Head of caudate nucleus (tissue), 42 donors: ENCODE measurements around the gene CEMIP2.
A peak's percentile ranks its signal among the peaks of the same experiment; 100 is the strongest.

Experiments used
- DNase-seq, 42 donors: peaks; one replicate each; pipeline versions ENCODE4 v3.0.0 to v3.0.0-alpha.2; 2020 to 2021; ENCODE audit warnings: mixed read lengths in 7 of 42
- intact Hi-C: fragments of 100-400 bp; cut with DNase I; formaldehyde crosslinking; loops from one replicate; pipeline ENCODE4 v1.15.0; 2022

The CEMIP2 gene

DNA sequence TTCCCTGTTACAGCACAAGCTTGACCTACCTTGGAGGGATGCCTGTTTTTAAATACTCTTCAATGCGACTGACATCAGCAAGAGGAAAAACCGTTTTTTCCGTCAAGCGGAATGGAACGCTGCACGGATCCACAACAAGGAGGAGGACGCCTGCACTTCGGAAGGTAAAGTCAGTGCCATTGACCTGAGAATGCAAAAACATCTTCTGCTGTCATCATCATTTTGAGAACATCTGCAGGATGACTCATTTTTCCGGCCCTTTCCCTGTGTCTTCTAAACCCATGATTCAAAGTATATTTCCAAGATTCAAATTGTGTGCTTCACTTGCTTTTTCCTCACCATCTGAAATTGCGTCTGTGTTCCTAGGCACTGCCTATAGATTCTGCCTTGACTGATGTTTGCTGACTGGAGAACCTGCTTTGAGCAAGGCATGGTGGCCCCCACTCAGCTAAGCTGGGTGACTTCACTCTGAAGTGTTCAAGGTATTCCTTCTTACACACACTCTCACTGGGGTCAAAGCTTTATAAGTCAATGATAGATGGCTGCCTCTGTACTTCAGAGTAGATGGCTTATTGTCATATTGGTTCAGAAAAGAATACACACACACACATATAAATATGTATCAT, 78.1 kb downstream of the CEMIP2 start:
- intact Hi-C loops, result no loop called here

GRCh38 chr9:71687676-71688075, 80.6 kb downstream of the CEMIP2 start:
- no peak for DNase-seq
- intact Hi-C loops, result loop anchor here (10.0 kb wide), 1 partner anchor 77 kb away; the partner anchor contains the start of gene CEMIP2

More for the DNA sequence above, 78.1 kb downstream of the CEMIP2 start:
- DNase-seq, result no peak

DNA sequence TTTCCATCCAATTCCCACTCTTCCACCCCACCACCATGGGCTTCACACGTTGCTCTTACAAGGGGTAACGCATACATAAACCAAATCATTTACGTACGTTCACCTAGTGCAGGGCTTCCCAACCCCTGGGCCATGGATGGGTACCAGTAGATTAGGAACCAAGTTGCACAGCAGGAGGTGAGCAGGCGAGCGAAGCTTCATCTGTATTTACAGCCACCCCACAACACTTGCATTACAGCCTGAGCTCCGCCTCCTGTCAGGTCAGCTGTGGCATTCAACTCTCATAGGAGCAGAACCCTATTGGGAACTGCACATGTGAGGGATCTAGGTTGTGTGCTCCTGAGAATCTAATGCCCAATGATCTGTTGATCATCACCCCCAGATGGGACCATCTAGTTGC, 82.3 kb downstream of the CEMIP2 start:
- intact Hi-C loops, result loop anchor here (10.0 kb wide), 1 partner anchor 79 kb away; the partner anchor contains the start of gene CEMIP2
- no peak for DNase-seq

- intact Hi-C loops, result loop anchor here (10.0 kb wide), 1 partner anchor 79 kb away; the partner anchor contains the start of gene CEMIP2
These were observed 82.9 kb downstream of the CEMIP2 start for GRCh38 chr9:71685394-71685793.

GRCh38 chr9:71684566-71684965, 83.7 kb downstream of the CEMIP2 start:
- intact Hi-C loops, result loop anchor here (10.0 kb wide), 1 partner anchor 80 kb away; the partner anchor contains the start of gene CEMIP2
- no peak for DNase-seq

More at GRCh38 chr9:71685394-71685793, 82.9 kb downstream of the CEMIP2 start:
- DNase-seq, result peak in 2 of 42 donors; percentile 11 to 49

GRCh38 chr9:71683598-71684235, 84.6 kb downstream of the CEMIP2 start:
- intact Hi-C loops, result loop anchor here (10.0 kb wide), 1 partner anchor 81 kb away; the partner anchor contains the start of gene CEMIP2
- peak in 40 of 42 donors; percentile 11 to 81 (median 42) for DNase-seq

DNA sequence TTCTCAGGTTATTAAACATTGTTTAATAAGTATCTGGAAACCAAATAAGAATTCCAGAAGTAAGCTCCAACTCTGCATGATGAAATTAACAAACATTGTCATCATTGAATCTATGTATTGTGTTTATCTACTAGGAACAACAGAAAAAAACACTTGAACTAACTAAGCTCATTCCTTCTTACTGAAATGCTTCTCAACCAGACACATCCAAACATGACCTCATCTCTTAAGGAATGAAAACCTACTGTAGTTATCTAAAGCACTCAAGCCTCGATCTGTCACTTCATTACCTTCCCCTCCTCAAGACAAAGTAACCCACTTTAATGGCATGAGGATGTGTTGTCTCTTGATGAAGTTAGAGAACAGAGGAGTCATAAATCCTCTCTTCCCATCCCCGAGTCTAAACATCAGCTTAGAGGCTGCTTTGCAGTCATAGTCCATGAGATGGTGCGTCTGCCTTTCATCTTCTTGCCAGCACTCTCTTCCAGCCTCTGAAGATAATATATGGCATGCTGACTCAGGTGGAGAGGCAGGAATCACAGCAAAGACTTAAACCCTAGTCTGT, 86.5 kb downstream of the CEMIP2 start:
- DNase-seq, result no peak
- intact Hi-C loops, result loop anchor here (10.0 kb wide), 1 partner anchor 83 kb away; the partner anchor contains the start of gene CEMIP2

GRCh38 chr9:71681104-71681707, 87.1 kb downstream of the CEMIP2 start:
- peak in 1 of 42 donors; percentile 22 for DNase-seq
- intact Hi-C loops, result loop anchor here (10.0 kb wide), 1 partner anchor 84 kb away; the partner anchor contains the start of gene CEMIP2

DNA sequence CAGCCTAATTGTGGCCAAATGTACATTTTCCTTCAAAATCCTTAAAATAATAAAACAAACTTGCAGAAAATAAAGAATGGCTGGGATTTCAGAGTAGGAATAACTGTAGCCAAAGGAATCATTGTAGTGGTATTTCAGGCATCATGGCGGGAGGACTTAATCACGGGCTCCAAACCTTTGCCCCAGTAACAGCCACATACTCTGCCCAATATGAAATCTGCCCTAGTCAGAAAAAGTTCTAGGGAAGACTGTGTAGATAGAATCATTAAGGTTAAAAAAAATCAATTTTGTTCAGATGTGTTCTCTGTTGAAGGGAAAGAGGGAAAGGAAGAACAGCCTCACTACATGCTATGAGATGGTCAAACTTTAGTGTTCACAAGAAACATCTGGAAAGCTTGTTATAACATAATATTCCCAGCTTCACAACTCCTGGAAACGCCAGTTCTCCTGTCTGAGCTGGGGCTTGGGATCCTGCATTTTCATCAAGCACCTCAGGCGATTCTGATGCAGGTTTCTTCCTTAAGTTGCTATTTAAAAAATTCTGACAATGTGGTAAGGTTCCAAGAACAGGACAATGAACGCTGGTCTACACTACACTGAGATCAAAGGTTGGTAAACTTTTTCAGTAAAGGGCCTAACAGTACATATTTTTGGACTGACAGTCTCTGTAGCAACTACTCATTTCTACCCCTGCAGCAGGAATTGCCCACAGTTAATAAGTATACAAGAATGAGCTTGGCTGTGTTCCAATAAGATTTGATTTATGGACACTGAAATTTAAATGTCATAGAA, 87.9 kb downstream of the CEMIP2 start:
- DNase-seq, result no peak
- intact Hi-C loops, result loop anchor here (10.0 kb wide), 1 partner anchor 84 kb away; the partner anchor contains the start of gene CEMIP2

DNA sequence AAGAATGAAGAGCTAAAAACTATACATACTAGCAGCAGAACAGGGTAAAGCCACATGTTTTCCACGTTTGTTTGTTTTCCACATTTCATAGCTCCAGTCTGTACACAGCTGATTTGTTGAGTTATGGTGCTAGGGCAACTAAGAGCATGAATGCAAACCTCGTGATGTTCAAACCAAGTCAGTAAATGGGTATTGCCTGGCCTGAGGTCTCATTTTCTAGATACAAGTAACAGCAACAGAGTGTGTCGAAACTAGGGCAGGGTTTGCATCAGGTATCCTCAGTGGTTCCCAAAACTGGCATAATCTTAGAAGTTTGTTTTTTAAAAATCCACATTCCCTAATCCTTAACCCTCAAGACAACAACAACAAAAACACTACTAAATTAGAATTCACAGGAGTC, 89.3 kb downstream of the CEMIP2 start:
- DNase-seq, result no peak
- intact Hi-C loops, result no loop called here

GRCh38 chr9:71677209-71677608, 91.1 kb downstream of the CEMIP2 start:
- DNase-seq, result no peak
- intact Hi-C loops, result no loop called here

GRCh38 chr9:71676460-71676859, 91.9 kb downstream of the CEMIP2 start:
- intact Hi-C loops, result no loop called here
- no peak for DNase-seq

- no peak for DNase-seq
- intact Hi-C loops, result no loop called here
These were observed 92.5 kb downstream of the CEMIP2 start for GRCh38 chr9:71675857-71676165.

- intact Hi-C loops, result no loop called here
- no peak for DNase-seq
These were observed 93.0 kb downstream of the CEMIP2 start for GRCh38 chr9:71675105-71675856.

- intact Hi-C loops, result no loop called here
- DNase-seq, result no peak
These were observed 95.7 kb downstream of the CEMIP2 start for GRCh38 chr9:71672573-71672972.

- no peak for DNase-seq
- intact Hi-C loops, result no loop called here
These were observed 97.0 kb downstream of the CEMIP2 start for GRCh38 chr9:71671289-71671688.

- intact Hi-C loops, result no loop called here
- DNase-seq, result no peak
These were observed 98.2 kb downstream of the CEMIP2 start for GRCh38 chr9:71670121-71670520.

DNA sequence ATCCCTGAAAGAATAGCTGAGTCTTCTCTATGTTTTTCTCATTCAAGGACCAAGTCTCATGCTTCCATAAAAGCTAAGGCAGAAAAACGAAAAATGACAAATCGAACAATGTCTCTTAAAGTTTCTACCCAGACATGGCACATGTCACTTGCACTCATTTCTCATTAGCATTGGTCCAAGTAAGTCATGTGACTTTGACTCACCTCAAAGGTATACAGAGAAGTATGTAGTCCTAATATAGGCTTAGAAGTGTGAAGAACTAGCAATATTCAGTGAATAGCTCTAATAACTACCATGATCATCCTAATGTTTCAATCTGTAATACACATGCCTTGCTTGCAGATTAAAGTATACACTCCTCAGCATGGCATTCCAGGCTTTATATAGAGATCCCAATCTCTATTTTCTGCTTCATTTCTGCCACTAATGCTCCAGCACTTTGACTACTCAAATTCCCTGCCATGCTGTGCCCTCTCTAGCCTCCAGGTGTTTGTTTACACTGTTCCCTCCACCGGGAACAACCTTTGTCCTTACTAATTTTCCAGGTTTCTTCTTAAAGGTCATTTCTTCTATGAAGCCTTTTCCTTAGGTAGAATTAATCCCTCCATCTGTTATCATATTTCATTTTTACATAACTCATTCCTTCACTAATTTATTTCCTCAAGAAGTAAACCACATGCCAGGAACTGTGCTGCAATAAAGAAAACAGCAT, 98.9 kb downstream of the CEMIP2 start:
- DNase-seq, result no peak
- intact Hi-C loops, result no loop called here
